ENCODE results near the gene FNDC3B.
"Not testable (repeated sequence)": the region's sequence is repeated elsewhere in the genome, so short reads cannot be mapped to it uniquely, and the experiment has no call there.

Gene FNDC3B

GRCh38 chr3:172077197-172077757, 37.9 kb downstream of the FNDC3B start:
- DNase-seq, result no peak

- DNase-seq, result no peak
Measured at GRCh38 chr3:172078244-172078643, 38.9 kb downstream of the FNDC3B start.

GRCh38 chr3:172078721-172079120, 39.3 kb downstream of the FNDC3B start:
- no peak for DNase-seq

GRCh38 chr3:172079326-172079976, 40.1 kb downstream of the FNDC3B start:
- no peak for DNase-seq

- DNase-seq, result no peak
Measured at GRCh38 chr3:172080503-172080902, 41.1 kb downstream of the FNDC3B start.

GRCh38 chr3:172082269-172082668, 42.9 kb downstream of the FNDC3B start:
- no peak for DNase-seq

- DNase-seq, result no peak
Measured at GRCh38 chr3:172082820-172083513, 43.6 kb downstream of the FNDC3B start.

- no peak for DNase-seq
Measured at GRCh38 chr3:172083995-172084409, 44.6 kb downstream of the FNDC3B start.

GRCh38 chr3:172084871-172085556, 45.6 kb downstream of the FNDC3B start:
- no peak for DNase-seq

GRCh38 chr3:172085557-172085895, 46.1 kb downstream of the FNDC3B start:
- no peak for DNase-seq

GRCh38 chr3:172086071-172086470, 46.7 kb downstream of the FNDC3B start:
- no peak for DNase-seq

- no peak for DNase-seq
Measured at GRCh38 chr3:172087198-172087597, 47.8 kb downstream of the FNDC3B start.

- no peak for DNase-seq
Measured at GRCh38 chr3:172087602-172088580, 48.5 kb downstream of the FNDC3B start.

GRCh38 chr3:172089250-172089649, 49.9 kb downstream of the FNDC3B start:
- no peak for DNase-seq

GRCh38 chr3:172090035-172090434, 50.7 kb downstream of the FNDC3B start:
- no peak for DNase-seq

GRCh38 chr3:172092658-172093057, 53.3 kb downstream of the FNDC3B start:
- DNase-seq, result no peak

- DNase-seq, result not testable (repeated sequence)
Measured at GRCh38 chr3:172093581-172094443, 54.4 kb downstream of the FNDC3B start.

- DNase-seq, result no peak
Measured at GRCh38 chr3:172094621-172095557, 55.5 kb downstream of the FNDC3B start.

- DNase-seq, result no peak
Measured at GRCh38 chr3:172096881-172097420, 57.6 kb downstream of the FNDC3B start.

GRCh38 chr3:172097585-172097984, 58.2 kb downstream of the FNDC3B start:
- no peak for DNase-seq

Measured in stimulated activated CD4-positive, alpha-beta T cell treated with anti-CD3 and anti-CD28 coated beads, Interleukin-4, amount 100 ng/mL, for 4 hours (primary cell).